Measurements from ENCODE around the gene RIC8B.

DNA sequence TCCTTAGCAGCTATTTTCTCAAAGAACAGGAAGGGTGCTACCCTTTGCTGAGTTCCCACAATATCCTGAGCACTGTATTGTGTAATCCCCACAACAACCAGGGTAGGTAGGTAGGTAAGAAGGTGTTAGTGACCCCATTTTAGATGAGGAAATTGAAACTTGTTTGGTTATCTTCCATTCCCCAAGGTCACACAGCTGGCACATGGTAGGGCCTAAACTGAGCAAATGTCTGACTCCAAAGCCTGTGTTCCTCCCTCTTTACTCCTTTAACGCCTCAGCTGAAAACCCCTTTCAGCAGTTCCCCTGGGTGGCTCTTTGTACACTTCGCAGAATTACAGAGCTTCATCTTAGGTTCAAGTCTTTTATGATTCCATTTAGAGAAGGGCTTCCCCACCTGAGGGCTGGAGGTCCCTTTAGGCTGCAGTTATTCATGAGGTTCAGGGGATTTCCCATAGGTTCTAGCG lies 26.5 kb upstream of the RIC8B start:
- TF ChIP-seq, protein P1, sequence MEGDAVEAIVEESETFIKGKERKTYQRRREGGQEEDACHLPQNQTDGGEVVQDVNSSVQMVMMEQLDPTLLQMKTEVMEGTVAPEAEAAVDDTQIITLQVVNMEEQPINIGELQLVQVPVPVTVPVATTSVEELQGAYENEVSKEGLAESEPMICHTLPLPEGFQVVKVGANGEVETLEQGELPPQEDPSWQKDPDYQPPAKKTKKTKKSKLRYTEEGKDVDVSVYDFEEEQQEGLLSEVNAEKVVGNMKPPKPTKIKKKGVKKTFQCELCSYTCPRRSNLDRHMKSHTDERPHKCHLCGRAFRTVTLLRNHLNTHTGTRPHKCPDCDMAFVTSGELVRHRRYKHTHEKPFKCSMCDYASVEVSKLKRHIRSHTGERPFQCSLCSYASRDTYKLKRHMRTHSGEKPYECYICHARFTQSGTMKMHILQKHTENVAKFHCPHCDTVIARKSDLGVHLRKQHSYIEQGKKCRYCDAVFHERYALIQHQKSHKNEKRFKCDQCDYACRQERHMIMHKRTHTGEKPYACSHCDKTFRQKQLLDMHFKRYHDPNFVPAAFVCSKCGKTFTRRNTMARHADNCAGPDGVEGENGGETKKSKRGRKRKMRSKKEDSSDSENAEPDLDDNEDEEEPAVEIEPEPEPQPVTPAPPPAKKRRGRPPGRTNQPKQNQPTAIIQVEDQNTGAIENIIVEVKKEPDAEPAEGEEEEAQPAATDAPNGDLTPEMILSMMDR (IDR thresholded peaks at IDR 0.05; ENCODE audit: insufficient read depth, low read depth, low read length) = no peak
- TF ChIP-seq EZH2 (IDR thresholded peaks at IDR 0.05; ENCODE audit: insufficient read depth, low read length) = no peak

Data from astrocyte (in vitro differentiated cells and primary cell).